Pulmonary artery endothelial cell (primary cell): ENCODE data around the gene SFN. TPM values are rescaled to one million over a fixed set of nuclear protein-coding genes. Genes with fewer than 3 reads are reported as not detected.
"Not testable (repeated sequence)": the region's sequence is repeated elsewhere in the genome, so short reads cannot be mapped to it uniquely, and the experiment has no call there.

Experiments
- DNase-seq: peaks from one replicate; pipeline ENCODE4 v3.0.0-alpha.2; 2011; ENCODE audit warnings: low read depth, low spot score
- total RNA-seq: library from RNA; depleted of rRNA; stranded (reverse); fragments of >200 nt; gene quantifications from 2 replicates; pipeline ENCODE4 v1.2.3, GENCODE V29; 2014

Gene SFN
- total RNA-seq, 1 donor from 2014 or later = 0.13 TPM

DNA sequence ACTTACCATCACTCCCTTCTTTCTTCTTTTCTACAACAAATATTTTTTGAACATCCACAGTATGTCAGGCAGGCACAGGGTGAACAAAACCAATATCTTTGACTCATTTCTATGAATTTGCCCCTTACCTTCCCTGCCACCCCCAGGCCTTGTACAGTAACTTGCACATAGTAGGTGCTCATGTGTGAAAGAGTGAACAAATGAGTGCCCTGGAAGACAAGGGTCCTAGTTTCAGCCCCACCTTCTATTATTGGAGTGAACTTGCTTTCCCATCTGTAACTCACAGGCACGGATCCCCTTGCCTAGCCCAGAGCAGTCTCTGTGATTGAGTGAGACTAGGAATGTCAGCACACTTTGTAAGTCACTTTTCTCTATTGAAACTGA lies 23.6 kb upstream of the SFN start:
- no peak for DNase-seq

DNA sequence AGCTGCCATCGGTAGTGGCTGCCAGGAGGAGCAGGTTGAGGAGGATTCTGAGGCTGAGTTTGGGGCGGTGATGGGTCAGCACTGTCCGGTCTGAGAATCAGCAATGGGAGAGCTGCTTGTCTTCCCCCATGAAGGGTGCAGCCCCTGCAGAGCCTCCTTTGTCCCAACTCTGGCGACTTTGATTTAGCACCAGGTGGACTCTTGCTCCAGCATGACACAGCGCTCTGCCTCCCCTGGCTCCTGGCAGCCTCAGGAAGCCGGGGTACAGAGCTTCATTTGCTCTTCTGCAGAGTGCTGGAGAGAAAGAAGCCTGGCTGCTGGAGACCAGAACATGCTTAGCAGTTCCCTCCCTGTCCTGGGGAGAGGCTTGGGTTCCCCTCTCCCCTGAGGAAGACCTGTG lies 23.2 kb upstream of the SFN start:
- DNase-seq = no peak

DNA sequence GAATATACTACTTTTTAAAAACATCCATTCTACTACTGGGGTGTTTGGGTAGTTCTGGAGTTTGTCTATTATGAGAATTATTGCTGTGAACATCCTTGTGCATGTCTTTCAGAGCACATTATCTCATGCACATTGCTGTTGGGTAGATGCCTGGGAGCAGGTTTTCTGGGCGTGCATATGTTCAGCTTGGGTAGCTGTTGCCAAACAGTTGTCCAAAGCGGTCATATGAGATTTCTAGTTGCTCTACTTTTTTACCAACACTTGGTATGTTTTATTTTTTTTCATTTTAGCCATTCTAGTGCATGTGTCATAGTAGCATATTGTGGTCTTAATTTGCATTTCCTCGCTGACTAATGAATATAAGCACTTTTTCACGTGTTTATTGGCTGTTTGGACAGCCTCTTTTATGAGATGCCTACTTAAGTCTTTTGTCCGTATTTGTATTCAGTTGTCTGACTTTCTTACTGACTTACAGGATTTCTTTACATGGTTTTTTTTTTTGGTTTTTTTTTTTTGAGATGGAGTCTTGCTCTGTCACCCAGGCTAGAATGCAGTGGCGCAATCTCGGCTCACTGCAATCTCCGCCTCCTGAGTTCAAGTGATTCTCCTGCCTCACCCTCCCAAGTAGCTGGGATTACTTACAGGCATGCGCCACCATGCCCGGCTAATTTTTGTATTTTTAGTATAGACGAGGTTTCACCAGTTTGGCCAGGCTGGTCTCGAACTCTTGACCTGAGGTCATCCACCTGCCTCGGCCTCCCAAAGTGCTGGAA lies 18.3 kb upstream of the SFN start:
- no peak for DNase-seq

DNA sequence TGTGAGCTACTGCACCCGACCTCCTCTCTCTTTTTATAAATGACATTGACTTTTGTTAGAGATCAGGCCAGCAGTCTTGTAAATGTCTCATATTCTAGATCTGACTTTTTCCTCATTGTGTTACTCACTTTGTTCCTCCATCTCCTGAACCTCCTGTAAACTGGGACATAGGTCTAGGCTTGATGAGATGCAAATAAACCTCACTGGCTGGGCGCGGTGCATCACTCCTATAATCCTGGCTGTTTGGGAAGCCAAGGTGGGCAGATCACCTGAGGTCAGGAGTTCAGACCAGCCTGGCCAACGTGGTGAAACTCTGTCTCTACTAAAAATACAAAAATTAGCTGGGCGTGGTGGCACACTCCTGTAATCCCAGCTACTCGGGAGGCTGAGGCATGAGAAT lies 15.1 kb upstream of the SFN start:
- not testable (repeated sequence) for DNase-seq

DNA sequence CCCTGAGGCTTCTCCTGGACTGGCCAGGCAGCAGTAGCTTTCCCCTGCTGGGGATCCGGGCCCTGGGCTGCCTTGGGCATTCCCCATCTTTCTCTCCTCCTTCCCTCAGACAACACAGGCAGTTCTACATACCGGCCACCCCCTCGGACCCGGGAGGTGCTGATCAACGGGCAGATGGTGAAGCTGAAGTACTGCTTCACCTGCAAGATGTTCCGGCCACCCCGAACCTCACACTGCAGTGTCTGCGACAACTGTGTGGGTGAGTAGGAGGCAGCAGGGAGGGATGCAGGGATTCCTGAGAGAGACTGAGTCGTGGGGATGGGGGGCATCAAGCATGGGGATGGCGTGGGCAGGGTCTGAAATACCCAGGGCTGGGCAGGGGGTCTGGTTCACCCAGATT lies 14.4 kb upstream of the SFN start:
- DNase-seq = no peak

DNA sequence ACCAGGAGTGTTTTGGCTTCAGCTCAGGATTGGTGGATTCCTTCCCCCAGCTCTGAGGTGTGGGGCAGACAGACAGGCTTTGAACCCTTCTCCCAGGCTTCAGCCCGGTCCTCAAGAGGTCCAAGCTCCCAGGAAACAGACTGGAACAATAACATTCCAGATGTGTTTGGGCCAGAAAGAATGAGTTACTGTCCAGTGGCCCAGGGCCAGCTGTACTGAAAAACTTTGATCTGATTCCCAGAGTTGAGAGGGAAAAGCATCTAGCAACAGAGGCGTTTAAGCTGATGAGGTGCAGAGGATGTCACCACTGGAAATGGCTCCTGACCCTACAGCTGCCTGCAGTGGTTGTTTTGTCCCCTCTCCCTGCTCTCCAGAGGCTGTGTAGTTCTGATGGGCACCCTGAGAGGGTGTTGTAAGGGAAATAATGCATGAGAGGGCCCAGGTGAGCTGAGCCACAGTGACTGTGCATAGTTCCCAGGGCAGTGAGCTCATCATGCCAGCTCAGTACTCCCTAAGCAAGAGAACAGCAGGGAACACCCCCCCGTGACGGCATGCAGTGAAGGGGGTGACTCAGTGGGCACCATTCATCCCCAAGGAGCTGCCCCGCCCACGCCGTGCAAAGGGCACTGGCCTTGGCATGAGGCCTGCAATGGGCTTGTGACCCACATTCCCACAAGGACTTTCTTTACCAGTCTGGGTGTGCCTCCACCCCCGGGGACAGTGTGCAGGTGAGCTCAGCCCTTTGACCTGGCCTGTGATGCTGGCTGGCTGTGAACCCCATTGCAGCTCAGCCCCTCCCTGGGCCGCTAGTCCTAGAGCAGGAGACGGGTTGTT lies 13.8 kb upstream of the SFN start:
- peak; percentile 54 for DNase-seq

DNA sequence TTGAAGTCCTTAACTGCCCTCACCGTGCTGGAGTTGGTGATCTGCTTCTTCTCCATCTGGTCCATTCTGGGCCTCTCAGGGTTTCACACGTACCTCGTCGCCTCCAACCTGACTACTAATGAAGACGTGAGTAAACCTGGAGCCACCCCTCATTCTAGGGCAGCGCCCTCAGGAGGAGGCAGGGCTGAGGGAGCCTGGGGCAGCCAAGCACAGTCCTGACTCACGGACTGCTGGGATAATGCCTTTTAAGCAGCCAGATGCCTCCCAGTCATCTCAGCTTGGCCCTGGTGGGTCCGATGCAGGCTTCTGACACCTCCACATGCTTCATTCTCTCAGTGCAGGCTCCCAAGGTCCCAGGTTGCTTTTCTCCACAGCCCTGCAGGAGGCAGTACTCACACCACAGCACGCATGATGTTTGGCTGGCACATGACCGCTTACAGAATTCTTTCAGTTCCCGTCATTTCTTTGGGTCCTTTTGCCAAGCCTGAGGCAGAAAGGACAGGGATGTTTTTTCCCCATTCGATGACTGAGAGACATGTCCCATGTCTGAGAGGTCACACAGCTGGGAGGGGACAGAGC lies 11.8 kb upstream of the SFN start:
- DNase-seq = no peak

DNA sequence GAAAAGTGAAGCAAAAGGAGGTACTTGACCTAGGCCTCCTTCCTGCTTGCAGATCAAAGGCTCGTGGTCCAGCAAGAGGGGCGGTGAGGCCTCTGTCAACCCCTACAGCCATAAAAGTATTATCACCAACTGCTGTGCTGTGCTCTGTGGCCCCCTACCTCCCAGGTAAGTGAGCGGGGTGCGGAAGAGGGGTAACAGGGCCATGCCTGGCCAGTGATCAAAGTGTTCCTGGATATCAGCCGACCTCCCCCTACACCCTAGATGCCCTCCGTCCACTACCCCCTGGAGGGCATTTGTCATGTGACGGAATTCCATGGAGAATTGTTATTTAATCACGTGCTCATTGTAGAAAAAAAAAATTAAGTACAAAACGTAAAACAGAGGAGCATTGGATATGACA lies 10.2 kb upstream of the SFN start:
- no peak for DNase-seq

DNA sequence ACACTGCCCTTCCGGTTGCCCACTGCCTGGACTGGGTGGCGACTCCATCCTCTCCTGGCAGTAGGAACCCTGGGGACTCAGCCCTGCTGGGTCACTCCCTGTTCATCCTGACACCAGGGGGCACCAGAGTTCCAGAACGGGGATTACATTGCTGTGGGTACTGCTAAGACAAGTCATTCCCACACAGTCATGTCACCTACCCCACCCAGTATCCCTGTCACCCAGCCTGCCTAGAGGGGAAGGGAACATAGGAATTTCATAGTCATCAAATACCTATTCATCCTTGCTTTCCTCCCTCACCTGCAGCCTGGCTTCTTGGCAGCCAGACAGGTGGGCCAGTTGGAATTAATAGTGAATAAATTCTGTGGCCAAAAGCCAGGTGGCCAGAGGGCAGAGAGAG lies 9.8 kb upstream of the SFN start:
- DNase-seq = peak; percentile 36

DNA sequence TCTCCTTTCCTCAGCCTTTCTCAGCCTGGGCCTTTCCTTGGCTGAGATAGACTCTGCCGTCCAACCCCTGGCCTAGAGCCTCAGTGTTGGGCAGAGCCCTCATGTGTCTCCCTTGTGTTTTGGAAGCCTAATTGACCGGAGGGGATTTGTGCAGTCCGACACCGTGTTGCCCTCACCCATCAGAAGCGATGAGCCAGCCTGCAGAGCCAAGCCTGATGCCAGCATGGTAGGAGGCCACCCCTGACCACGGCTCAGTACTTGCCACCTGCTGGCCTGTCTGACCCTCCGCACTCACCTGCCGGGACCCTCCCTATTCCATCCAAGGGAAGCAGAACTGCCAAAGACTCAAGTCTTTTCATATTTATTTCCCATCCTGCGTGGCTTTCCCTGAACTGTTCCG lies 9.3 kb upstream of the SFN start:
- no peak for DNase-seq

DNA sequence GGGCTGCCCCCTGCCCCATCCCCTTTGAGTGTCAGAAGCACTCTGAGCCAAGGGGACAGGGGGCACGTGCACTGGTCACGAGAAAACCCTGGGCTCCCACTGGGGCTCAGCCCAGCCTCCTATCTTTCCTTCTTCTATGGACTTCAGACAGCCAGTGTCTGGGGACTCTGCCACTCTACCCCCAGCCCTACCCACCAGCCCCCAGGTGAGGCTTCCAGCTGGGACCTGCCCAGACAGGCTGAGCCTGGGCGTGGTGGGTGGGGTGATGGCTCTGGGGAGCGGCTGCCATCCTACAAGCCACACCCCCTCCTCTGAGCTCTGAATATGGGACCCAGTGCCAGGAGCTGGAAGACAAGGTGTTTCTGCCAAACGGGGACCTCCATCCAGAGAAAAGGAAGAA lies 8.0 kb upstream of the SFN start:
- no peak for DNase-seq

DNA sequence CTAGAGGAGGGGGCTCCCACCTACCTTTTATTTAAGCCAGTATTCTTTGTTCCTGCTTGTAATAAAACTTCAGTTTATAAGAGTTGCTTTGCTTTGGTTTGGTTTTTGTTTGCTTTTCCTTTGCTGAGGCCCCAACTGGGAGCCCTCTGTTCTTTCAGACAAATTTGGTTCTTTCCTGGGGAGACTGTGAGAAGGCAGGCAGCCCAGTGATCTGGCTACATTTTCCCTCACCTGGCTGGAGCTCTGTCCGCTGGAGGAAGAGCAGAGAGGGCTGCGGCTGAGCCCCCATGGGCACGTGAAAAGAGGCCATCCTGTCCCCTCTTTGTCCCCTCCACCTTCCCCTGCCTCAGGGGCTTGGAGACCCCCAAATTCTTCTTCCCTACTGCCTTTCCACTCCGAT lies 7.3 kb upstream of the SFN start:
- no peak for DNase-seq

DNA sequence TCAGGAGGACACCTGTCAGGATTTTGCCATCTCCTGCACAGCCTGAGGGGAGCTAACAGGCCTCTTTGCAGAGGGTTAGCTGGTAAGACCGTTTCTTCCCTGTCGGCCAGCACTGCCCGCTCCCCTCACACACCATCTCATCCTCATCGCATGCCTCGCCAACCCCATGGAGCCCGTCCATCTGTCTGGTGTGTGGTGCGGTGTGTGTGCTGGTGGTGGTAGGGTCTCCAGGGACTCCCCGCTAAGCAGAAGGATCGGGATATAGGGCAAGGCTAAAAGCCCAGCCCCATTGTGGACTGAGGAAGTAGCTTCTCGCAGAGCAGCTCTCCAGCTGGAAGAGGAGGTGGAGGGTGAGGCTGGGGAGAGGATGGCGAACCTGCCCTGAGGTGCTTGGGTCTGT lies 6.8 kb upstream of the SFN start:
- no peak for DNase-seq

DNA sequence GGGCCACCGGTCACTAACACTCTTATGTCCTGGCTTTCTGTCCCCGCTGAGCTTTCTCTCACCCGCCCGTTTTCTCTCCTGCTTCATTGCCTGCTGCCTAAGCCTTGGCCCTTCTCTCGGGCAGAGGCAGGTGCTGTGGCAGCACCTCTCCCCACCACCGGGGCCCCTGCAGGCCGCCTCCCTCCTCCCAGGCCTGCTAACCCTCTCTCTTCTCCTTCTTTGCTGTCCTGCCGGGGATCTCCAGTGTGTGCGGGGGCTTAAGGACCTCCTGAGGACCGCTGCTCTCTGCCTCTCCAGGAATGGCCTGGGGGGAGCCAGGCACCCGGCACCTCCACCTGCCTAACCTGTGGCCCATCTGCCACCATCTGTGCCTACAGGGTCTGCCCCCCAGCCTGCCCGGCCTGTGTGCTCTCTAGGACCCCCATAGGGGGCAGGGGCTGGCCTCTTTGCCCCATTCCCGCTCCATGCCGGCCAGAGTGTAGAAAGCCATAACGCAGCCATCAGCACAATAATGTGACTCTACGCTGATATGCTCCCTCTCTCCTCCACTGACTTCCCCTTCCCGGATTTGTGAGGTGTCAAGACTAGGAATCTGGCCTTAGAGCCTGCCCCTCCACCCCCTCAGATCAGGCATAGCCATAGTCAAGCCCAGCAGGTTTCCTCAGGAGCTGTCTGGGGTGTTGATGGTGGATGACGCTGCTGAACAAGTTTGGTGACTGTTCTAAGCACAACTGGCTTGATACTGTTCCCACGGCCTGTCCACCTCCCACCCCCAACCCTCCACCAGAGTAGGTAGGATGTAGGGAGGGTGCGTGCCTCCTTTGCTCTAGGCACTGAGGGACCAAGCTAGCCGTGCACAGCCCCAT lies 6.1 kb upstream of the SFN start:
- no peak for DNase-seq

DNA sequence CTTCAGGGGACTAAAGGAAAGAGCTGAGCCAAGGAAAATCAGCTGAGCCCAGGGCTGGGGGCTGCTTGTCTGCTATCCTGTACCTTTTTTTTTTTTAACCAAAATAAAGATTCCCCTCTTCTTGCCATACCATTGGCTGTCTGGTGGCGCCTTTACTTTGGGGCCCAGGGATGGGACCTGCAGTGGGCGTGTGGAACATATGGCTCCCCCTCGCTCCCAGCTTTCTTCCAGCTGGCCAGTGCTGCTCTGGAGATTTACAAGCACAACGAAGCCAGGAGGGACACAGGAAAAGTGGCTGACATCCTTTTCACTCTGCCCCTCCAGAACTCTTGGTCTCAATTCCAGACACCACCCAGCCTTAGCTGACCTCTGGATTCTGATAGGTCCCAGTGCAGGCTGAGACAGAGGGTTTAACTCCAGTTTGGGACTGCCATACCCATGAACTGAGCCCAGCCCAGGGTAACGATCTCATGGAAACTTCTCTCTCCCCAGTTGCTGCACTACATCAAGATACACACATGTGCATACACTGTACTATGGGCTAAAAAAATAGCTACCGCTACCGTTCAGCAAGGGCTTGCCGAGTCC lies 5.4 kb upstream of the SFN start:
- no peak for DNase-seq

DNA sequence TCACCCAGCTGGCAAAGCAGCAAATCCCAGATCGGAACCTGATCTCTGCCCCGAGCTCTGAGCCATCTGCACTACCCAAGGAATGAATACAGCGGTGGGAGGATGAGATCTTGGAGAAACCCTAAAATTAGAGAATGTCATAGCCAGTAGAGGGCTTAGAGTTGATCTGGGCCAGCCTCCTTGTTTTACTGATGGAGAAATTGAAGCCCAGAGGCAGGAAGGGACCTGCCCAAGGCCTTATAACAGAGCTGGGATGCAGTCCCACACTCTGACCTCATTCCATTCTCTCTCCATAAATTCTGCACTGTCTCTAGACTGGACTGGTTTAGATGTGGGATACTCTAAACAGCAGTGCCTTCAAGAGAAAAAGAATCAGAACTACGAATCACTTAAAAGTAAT lies 4.8 kb upstream of the SFN start:
- no peak for DNase-seq

DNA sequence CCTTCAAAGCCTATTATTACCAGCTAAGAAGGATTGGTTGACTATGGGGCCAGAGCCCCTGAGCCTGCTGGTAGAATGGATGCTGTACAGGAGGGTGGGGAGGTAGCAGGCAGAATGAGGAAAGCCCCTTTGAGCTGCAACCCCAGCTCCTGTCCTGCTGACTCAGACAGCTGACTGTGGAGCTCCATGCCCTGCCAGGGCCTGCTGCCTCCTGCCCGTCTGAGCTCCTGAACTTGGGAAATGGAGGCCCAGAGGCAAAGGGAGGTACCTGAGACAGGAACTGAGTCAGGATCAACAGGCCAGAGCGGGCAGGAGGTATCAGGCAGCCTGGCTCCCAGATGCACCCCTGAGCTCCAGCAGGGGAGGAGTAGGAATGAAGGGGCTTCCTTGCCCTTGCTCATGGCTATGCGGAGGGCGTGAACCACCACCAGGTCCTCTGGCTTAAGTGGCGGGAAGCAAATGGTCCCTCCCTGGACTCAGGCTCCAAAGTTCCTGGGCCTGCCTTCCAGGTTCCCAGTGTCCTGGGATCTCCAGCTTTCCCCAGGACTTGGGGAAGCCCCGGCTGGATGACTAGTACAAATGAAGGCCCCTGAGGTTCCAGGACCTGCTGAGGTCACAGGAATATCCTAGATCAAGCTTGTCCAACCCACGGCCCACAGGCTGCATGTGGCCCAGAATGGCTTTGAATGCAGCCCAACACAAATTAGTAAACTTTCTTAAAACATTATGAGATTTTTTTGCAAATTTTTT lies 3.9 kb upstream of the SFN start:
- no peak for DNase-seq

DNA sequence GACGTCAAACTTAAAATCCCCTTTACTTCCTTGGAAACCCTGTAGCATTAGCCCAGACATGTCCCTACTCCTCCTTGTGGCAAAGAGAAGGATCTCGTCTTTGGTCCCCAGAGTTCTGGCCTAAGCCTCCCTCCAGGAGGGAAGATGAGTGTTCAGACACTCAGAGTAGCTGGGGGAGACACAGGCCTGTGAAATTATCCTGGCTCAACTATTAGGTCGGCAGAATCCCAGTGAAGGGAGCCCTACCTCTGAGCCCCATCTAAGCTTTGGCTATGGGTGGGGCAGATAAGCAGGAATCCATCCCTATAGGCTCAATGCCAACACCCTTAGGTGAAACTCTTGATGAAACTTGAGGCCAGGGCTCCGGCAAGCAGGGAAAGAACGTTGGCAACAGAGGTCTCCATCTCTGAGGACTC lies 1.7 kb upstream of the SFN start:
- DNase-seq = no peak

DNA sequence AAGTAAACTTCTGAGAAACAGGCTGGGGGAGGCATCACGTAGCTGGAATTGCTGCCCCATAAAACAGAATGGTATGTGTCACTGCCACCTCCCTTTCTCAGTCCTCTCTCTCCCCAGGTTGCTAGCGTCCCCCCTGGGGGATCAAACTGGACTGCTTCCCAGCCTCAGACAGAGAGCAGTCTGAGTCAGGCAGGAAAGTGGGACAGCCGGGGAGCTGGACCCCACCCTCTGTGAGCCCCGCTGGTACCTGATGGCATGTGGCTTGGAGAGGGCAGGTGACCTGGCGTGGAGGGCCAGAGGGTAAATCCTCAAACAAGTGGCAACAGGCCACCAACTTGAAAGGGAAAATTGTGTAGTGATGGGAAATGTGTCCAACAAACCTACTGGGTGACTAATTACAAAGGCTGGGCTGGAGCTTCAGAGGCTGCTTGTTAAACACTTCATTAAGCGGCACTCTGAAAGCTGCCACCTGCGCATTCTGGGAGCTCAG lies 1.0 kb upstream of the SFN start:
- DNase-seq = no peak

DNA sequence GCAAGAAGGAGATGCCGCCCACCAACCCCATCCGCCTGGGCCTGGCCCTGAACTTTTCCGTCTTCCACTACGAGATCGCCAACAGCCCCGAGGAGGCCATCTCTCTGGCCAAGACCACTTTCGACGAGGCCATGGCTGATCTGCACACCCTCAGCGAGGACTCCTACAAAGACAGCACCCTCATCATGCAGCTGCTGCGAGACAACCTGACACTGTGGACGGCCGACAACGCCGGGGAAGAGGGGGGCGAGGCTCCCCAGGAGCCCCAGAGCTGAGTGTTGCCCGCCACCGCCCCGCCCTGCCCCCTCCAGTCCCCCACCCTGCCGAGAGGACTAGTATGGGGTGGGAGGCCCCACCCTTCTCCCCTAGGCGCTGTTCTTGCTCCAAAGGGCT lies 732 bp downstream of the SFN start:
- no peak for DNase-seq
